GM18520 (cell line): ENCODE results near the gene SYT2.
"Not testable (repeated sequence)": the region's sequence is repeated elsewhere in the genome, so short reads cannot be mapped to it uniquely, and the experiment has no call there.

Experiments
- ATAC-seq: cut with Tn5 transposase; IDR thresholded peaks from one replicate; pipeline ENCODE4 v1.9.1; 2021; ENCODE audit not compliant: unreplicated experiment

The SYT2 gene

DNA sequence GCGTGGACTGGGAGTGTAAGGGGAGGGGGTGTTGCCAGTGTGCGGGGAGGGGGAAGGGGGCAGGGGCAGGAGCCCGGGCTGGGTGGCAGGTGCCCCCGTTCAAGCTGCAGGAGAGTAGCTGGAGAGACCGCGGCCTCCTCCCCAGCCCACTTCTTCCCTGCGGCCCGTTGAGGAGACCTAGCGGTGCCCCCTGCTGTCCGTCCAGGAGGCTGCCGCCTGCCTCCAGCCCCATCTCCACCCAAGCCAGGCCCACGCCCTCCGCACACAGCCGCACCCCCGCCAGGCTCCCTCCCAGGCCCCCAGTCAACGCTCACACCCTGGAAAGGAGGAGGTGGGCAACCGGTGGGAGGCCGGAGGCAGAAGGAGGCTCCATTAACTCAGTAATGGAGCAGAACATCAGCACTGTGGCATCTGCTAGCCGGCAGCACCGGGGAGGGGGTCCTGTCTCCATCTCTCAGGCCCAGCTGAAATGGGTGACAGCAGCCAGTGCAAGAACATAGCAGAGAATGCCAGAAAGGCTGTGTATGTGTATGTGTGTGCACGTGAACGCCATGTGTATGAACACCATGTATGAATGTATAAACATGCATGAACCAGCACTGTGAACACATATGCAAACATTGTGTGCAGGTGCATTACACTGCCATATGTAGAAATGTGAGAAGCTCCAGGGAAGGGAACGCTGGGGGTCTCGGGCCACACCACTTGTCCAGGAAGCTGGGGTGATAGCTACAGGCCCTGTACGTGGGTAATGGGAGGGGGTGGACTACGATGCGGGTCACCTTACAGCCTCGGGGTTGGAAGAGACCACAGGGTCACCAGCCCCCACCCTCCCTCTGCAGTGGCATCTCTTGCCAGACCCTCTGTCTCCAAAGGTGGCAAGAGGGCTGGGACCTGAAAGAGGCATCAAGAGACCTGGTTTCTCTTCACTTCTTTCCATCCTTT, 84.6 kb downstream of the SYT2 start:
- no peak for ATAC-seq

DNA sequence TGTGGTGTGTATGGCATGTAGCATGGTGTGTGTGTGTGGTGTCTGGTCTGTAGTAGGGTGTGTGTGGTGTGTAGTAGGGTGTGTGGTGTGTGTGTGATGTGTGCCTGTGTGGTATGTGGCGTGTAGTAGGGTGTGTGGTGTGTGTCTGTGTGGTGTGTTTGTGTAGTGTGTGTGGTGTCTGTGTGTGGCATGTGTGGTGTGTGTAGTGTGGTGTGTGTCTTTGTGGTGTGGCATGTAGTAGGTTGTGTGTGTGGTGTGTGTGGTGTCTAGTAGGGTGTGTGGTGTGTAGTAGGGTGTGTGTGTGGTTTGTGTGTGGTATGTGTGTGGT, 85.5 kb downstream of the SYT2 start:
- no peak for ATAC-seq

DNA sequence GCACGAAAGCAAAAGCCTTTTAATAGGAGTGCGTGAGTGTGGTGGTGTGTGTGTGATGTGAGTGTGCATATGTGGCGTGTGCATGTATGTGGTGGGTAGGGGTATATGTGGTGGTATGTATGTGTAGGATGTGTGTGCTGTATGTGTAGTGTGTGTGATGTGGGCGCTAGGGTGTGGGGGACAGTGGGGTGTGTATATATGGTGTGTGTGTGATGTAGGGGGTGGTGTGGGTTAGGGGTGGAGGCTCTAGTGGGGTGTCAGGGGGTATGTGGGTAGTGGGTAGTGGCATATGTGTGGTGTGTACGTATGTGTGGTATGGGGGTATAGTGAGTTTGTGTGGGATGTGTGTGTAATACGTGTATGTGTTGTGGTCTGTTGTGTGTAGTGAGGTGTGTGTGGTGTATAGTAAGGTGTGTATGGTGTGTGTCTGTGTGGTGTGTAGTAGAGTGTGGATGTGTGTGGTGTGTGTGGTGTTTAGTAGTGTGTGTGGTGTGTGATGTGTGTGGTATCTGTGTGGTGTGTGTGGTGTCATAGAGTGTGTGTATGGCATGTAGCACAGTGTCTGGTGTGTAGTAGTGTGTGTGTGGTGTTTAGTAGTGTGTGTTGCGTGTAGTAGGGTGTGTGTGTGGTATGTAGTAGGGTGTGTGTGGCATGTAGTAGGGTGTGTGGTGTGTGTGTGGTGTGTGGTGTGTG, 86.0 kb downstream of the SYT2 start:
- ATAC-seq, result no peak

DNA sequence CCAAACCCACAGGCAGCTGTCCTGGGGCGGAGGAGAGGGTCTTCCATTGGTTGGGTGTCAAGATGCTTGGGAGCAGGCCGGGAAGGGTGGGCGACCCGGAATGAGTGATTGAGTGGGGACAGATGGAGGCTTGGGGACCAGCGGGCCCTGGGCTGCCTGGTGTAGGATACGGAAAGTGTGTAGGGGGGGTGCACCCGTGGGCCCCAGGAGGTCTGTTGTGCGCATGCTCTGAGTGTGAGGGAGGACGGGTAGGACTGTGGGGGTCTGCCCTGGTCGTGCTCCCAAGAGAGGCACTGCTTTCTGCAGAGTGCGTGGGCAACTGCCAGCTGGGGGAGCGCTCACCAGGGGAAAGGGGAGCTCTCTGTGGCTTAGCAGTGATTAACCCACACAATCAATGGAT, 86.8 kb downstream of the SYT2 start:
- not testable (repeated sequence) for ATAC-seq

DNA sequence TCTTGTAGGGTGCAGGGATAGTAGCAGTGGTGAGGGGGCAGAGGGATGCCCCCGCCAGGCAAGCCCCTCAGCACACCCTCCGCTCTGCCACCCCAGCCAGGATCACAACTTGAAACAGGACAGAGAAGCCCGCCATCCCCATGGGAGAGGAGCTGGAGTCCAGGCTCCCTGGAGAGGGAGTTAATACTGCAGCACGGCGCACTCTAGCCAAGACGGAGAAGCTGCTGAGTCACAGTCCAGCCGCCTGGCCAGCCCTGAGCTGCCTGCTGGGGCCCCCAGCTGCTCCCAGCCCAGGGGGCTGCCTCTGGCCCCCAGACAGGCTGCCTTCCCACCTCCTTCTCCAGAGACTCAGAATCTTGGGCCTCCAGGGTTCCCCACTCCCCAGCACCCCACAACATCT, 87.2 kb downstream of the SYT2 start:
- ATAC-seq, result no peak

DNA sequence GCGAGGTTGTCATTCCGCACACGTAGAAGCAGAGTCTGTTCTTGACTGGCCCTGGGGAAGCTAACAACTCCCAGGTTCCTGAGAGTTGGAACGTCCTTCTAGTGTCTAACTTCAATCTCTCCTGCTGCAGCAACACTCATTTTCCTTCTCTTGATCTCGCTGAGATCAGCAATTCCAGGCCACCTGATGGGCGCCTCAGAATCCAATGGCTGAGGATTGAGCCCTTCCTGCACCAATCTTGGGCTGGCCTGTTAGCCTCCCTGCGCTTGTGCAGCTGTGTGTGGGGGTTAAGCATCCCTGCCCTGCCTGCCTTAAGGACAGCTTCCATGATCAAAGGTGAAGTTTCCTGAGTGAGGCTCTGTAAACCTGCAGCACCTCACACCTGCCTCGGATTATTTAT, 87.9 kb downstream of the SYT2 start:
- no peak for ATAC-seq

DNA sequence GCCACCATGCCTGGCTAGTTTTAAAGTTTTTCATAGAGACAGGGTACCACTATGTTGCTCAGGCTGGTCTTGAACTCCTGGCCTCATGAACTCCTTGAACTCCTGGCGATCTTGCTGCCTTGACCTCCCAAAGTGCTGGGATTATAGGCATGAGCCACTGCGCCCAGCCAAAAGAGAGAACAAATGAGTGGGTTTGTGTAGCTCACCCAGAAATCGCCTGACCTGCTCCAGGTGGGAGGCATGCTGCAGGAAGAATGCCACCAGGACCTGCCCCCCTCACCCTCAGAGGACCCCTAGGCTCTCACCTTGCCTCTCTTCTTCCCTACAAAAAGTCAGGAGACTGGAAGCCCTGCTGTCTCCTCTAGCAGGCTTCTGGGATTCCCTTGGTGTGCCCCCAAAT, 88.8 kb downstream of the SYT2 start:
- no peak for ATAC-seq

DNA sequence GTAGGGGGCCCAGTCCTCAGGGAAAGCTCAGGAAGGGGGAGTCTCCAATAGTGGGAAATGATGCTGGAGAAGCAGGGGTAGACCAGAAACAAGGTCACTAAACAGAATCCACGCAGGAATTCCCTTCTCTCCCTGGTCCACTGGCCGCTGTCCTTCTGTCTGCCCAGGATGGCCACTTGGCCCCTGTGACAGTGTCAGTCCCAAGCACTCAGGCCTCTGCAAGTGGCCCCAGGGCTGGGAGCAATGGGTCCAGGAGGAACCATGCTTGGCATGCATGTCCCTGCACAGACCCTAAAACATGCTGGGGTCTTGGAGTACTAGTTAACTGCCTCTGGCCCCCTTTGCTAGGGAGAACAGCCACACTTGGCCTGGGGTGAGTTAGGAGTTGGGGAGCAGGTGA, 90.2 kb downstream of the SYT2 start:
- ATAC-seq, result not testable (repeated sequence)

DNA sequence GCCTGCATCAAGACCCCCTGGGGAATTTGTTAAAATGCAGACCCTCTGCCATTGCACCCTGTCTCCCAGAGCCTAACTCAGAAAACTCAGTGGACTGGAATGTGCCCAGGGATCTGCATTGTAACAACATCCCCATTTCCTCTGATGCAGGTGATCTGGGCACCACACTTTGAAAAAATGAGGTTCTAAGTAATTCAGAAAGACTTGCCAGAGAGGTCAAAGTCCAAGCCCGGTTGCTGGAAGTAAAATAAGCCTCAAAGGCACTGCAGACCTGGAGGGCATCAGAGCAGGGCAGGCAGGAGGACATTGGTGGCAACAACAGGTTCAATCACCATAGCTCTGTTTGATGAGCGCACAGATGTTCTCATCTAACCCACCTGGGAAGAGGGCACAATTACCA, 90.7 kb downstream of the SYT2 start:
- no peak for ATAC-seq

DNA sequence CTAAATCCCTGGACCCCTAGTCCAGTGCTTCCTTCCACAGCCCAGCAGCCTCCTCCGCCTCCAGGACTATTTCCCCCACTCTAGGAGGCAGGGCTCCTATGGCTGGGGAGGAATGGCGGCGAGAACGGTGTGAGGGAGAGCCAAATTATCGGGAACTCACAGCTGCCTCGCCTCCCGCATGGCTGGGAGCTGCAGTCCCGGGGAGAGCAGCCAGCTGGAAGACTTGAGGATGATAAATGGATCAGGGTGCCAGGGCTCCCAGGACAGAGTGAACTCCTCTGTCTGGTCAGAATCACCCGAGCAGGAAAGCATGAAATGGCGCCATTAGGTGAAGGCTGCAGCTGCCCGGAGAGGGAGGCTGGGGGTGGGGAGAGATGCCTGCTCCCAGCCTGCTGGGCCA, 91.2 kb downstream of the SYT2 start:
- ATAC-seq, result not testable (repeated sequence)

DNA sequence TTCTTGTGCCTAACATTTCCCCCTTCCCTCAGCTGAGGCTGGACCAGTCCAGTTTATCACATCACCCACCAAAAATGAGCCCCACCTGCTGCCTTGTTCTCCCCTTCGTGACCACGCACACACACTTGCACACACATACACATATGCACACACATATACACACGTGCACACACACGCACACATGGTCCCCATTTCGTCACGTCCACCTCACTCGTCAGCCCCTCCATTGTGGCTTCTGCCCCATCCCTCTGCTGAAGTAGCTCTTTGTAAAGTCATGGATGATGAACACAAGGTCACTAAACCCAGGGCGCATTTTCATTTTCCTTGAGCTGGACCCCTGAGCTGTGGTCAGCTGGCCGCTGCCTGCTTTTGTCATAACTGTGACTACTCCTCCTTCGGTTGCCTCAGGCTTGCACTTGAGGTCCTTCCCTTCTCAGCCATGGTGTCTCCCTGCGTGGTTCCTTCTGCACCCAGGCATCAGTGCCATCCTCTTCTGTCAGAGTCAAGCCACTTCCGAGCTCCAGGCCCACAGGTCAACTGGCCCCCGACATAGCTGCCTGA, 93.8 kb downstream of the SYT2 start:
- no peak for ATAC-seq

DNA sequence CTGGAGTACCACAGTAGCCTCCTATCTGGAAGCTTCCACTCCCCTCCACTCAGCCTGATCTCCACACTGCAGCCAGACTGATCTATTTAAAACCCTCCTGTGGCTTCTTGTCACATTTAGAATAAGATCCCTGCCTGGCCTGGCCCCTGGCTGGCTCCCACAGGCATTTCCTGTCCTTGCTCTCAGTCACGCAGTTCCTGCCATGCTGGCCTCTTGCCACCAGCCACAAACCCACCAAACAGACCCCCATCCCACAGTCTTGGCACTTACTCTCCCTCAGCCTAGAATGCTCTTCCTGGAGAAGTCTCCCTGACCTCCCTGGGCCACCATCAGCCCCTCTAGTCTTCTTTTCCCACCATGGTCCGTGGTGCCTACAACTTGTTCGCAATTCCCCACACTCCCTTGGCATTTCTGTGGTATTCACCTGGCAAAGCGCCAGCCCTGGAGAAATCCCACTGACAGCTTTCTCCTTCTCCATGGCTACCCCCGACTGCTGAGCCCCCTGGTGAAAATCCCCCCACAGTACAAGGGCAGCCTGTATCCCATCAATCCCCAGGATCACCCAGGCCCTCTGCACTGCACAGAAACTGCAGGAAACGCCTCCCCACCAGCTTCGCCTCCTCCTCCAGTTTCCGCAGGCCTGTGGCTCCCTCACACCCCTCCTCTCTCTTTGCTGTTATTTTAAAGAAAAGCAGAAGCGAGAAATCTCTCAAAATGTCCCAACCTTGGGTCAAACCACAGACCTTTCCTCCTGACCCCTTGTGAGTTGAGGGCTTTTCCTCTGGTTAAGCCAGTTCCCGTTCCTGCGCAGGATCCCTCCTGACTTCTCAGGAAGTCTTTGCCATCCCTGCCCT, 94.5 kb downstream of the SYT2 start:
- ATAC-seq, result peak; percentile 73

DNA sequence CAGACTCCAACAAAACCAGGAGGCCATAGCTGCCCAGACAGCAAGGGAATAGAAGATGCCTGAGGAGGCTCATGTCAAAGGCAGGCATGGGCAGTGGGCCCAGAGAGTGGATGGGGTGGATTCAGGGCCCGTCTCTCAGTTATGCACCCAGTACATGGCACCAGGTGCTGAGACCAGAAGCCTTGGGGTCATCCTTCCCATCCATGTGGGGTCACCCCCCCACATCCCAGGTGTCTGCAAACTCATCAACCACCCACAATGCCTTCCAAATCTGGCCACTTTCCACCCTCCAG, 95.1 kb downstream of the SYT2 start:
- ATAC-seq, result not testable (repeated sequence)

DNA sequence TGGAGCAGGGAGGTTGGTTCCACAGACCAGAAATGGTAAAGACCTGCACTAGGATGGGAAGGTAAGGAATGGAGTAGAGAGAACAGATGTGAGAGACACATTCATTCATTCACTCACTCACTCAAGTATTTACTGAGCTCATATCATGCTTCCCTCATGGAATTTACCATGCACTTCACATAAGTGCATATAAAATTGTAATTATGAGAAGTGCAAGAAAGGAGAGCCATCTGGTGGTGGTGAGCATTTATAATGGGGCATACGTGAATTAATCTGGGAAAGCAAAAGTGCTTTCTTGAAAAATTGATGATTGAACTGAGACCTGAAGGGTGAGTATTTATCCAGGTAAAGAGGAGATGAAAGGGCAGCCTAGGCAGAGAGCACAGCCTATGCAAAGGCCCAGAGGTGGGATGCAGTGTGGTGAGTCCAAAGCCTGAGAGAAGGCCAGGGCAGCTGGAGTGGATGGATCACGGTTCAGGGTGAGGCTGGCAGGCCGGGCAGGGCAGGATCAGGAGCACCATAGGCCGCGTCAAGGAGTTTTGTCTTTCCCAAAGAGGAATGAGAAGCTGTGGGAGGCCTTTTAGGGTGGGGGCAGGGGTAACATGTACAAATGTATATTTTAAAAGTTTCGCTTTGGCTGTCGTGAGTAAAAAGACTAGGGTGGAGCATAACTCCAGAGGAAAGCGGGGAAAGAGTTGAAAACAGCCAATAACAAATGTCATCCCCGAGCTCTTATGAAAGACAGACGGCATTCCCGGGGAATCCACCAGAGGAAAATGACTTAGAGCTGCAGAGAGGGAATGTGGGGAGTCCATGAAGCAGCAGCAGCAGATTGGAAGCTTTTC, 95.7 kb downstream of the SYT2 start:
- ATAC-seq, result not testable (repeated sequence)

DNA sequence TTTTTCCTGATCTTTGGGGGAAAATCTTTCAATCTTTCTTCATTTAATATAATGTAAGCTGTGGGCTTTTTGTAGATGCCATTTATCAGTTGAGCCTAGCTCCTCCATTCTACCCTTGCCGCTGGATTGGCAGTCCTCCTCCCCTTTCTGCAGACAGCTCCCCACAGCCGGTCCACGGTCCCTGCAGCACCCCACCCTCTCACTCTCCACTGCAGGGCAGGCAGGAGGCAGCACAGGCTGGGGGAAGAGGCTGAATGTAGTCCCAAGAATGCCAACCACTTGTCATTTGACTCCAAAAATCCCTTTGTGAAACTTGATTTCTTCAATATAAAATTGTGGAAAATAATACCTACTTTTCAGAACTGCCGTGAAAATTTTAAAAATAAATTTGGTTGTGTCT, 96.7 kb downstream of the SYT2 start:
- ATAC-seq, result no peak

DNA sequence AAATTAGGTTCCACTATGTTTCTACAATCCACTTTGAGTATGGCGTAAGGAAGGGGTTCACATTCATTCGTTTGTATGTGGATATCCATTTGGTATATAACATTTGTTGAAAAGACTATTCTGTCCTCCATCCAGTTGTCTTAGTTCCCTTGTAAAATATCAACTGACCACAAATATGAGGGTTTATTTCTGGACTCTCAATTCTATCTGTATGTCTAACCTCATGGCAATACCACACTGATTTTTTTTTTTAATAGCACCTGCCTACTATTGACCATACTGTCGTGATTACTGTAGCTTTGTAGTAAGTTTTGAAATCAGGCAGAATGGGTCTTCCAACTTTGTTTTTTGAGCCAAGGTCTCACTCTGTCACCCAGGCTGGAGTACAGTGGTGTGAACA, 98.2 kb downstream of the SYT2 start:
- ATAC-seq, result not testable (repeated sequence)

DNA sequence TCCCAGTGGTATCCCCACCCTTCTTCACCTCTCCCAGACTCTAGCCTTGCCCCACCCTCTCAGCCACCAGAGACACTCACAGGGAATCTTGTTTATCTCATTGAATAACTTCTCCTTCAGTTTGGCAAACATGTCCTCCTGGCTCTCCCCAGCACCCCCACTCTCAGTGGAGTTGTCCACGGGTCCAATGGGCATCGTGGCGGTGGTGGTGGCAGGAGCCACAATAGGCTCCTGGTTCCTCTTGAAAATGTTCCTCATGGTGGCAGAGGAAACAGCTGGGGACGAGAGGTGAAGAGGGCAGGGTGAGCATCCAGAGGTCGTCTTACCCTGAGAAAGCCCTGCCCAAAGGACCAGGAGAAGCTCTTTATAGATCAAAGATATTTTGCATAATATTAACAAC, 104.7 kb downstream of the SYT2 start:
- no peak for ATAC-seq

DNA sequence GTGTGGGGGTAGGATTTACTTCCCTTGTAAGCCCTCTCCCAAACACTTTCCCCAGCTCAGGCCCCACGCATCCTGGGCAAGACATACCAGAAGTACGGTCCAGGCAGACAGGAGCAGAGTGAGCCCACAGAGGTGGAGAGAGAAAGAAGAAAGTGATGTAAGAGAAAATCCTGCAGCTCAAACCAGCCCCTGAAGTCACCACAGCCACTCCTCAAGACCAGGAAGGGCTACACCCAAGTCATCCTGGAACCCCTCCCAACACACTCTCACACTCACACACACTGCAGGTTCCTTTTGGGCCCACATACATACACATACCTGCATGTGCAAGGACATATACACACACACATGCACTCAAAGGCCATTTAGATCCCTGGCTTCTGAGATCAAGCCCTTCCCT, 106.8 kb downstream of the SYT2 start:
- no peak for ATAC-seq

DNA sequence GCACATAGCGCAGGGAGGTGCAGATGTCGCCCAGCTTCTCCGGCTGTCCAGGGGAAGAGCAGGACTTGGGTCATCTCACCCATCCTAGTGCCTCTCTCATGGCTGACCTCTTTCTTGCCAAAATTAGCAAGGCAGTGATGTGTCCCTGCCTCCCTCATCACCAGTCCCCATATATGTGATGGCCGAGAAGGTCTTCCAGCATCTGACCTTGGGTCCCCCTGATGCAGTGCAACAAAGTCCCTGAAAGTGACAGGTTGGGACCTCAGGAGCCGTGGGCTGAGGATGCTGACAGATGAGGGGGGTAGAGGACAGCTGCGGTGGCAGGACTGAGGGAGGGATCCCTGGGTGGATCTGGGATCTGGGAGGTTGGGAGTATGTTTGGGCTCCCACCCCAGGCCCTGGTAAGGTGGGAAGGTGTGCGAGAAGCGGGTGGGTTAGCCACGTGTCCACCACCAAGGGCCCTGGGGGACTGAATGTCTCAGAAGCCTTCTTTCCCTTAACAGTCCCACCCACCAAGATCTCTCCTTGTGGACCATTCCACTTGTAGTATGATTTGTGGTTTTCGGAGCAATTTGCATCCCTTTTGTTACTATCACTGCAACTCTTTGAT, 109.7 kb downstream of the SYT2 start:
- ATAC-seq, result no peak
